ENCODE results near the gene CDH12.
A peak's percentile ranks its signal among the peaks of the same experiment; 100 is the strongest.
"Not testable (repeated sequence)": the region's sequence is repeated elsewhere in the genome, so short reads cannot be mapped to it uniquely, and the experiment has no call there.

Gene CDH12

GRCh38 chr5:22776285-22776684, 76.9 kb downstream of the CDH12 start:
- no peak for DNase-seq (ENCODE audit: insufficient read length, low spot score)
- TF ChIP-seq CTCF (IDR thresholded peaks at IDR 0.05; ENCODE audit: insufficient read depth, missing control alignments): no peak
- FAIRE-seq: no peak

GRCh38 chr5:22774214-22774613, 78.9 kb downstream of the CDH12 start:
- not testable (repeated sequence) for FAIRE-seq; DNase-seq (ENCODE audit: insufficient read length, low spot score)

- FAIRE-seq: no peak
These were observed 88.4 kb downstream of the CDH12 start for GRCh38 chr5:22764736-22765135.

DNA sequence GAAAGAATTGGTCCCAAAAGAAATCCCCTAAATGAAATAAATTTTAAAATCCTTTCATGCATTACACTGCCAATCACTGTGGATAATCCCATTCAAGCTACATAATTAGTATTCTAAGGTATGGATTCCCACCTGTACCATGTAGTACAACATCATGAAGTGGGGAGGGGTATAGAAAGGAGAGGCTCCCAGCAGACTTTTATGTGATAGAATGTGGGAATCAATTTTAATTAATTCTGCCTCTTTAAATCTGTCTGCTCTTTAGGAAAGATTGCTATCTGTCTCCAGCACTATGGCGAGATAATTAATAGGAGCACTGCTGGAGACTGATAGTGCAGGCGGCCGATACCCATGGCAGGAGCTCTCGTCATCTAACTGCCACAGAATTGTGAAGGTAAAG, 95.4 kb downstream of the CDH12 start:
- DNase-seq (ENCODE audit: insufficient read length, low spot score) (no peak), FAIRE-seq (no peak)
- TF ChIP-seq CTCF (IDR thresholded peaks at IDR 0.05; ENCODE audit: insufficient read depth, missing control alignments): no peak

More at GRCh38 chr5:22764736-22765135, 88.4 kb downstream of the CDH12 start:
- no peak for TF ChIP-seq CTCF (IDR thresholded peaks at IDR 0.05; ENCODE audit: insufficient read depth, missing control alignments)
- DNase-seq (ENCODE audit: insufficient read length, low spot score): no peak

GRCh38 chr5:22754155-22754554, 99.0 kb downstream of the CDH12 start:
- TF ChIP-seq CTCF (IDR thresholded peaks at IDR 0.05; ENCODE audit: insufficient read depth, missing control alignments): no peak
- FAIRE-seq (no peak), DNase-seq (ENCODE audit: insufficient read length, low spot score) (no peak)

- DNase-seq (ENCODE audit: insufficient read length, low spot score): no peak
- FAIRE-seq: no peak
- no peak for TF ChIP-seq CTCF (IDR thresholded peaks at IDR 0.05; ENCODE audit: insufficient read depth, missing control alignments)
These were observed 101.6 kb downstream of the CDH12 start for GRCh38 chr5:22751536-22751935.

- no peak for TF ChIP-seq CTCF (IDR thresholded peaks at IDR 0.05; ENCODE audit: insufficient read depth, missing control alignments)
- DNase-seq (ENCODE audit: insufficient read length, low spot score): no peak
- peak; percentile 53 for FAIRE-seq
These were observed 116.6 kb downstream of the CDH12 start for GRCh38 chr5:22736443-22737003.

DNA sequence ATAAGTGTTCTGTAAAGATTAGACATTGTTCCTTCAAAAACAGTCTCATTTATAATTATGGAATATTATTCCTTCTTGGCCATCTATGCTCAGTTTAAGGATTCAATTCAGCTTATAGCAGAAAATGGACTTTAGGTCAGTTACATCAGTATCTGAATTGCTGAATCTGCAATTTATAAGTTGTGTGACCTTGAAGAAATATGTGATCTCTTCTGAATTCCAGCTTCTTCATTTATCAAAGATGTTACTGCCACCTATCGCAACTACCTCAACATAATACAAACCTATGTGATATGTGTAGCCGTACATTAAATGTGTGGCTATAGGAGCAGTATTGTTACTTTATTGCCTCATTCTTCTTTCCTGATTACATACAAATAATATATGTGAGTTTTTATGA, 118.2 kb downstream of the CDH12 start:
- TF ChIP-seq CTCF (IDR thresholded peaks at IDR 0.05; ENCODE audit: insufficient read depth, missing control alignments): no peak
- DNase-seq (ENCODE audit: insufficient read length, low spot score) (no peak), FAIRE-seq (no peak)

All from D721Med (cell line).